BJ (cell line): ENCODE results near the gene INPP5A. TPM values are rescaled to one million over a fixed set of nuclear protein-coding genes. Genes with fewer than 3 reads are reported as not detected.

Experiments used
- CTCF ChIA-PET: fragments of 350-600 bp; formaldehyde crosslinking; extraction: SDS; loops from one replicate; lab custom pipeline; 2021; ENCODE audit warnings: antibody characterized with exemption, inconsistent platforms; lab: Yijun Ruan, JAX
- POLR2A ChIA-PET: fragments of 300-600 bp; sonication (Branson Sonifier 250); formaldehyde crosslinking; extraction: SDS; loops from one replicate; lab custom pipeline; 2021; ENCODE audit warnings: antibody characterized with exemption; lab: Charles Lee
- DNase-seq: peaks from one replicate; pipeline ENCODE4 v3.0.0-alpha.2; 2011; ENCODE audit warnings: low read depth
- H3K27me3 ChIP-seq: 2 replicates; pipeline ENCODE4 v1.6.0; 2011; ENCODE audit warnings: low read length; ENCODE audit not compliant: control insufficient read depth, insufficient read depth
- H3K36me3 ChIP-seq: 2 replicates; pipeline ENCODE4 v1.5.1; 2011; ENCODE audit warnings: low read length; ENCODE audit not compliant: control insufficient read depth, insufficient read depth
- H3K4me3 ChIP-seq: 2 replicates; pipeline ENCODE4 v1.5.1; 2011; ENCODE audit warnings: low read depth, mild to moderate bottlenecking, control low read depth, low read length
- CTCF ChIP-seq: IDR thresholded peaks from 2 replicates; pipeline ENCODE4 v1.5.1; 2011; ENCODE audit warnings: low read depth, mild to moderate bottlenecking, control low read depth, inconsistent platforms, low read length, moderate library complexity; ENCODE audit not compliant: insufficient read depth
- polyA plus RNA-seq: library from polyadenylated mRNA; depleted of rRNA; stranded (reverse); fragments of >200 nt; gene quantifications from 2 replicates; pipeline ENCODE4 v1.2.3, GENCODE V29; 2011

INPP5A gene
- polyA plus RNA-seq, 1 experiment: 60.1 TPM

GRCh38 chr10:132712291-132712690 lies 174.7 kb downstream of the INPP5A start:
- CTCF ChIA-PET: no interaction called here

DNA sequence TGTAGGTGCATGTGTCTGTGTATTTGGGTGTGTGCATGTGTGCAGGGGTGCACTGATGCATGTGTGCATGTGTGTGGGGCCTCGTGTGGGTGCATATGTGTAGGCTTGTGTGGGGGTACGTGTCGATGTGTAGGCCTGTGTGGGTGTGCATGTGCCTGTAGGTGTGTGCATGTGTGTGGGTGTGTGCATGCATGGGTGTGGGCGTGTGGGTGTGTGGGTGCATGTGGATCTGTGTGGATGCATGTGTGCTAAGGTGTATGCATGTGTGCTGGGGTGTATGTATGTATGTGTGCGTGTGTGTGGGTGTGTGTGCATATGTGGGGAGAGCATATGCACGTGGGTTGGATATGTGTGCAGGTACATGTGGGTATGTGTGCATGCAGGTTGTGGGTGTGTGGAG lies 175.2 kb downstream of the INPP5A start:
- CTCF ChIA-PET: no interaction called here
- POLR2A ChIA-PET: no interaction called here
- TF ChIP-seq CTCF: no peak
- Histone ChIP-seq H3K4me3 (no peak overlapping the region), H3K36me3 (peaks cover 23% of the 10 kb centered on the region), H3K27me3 (no peaks in the 10 kb centered on the region)
- no peak for DNase-seq

More at GRCh38 chr10:132712291-132712690, 174.7 kb downstream of the INPP5A start:
- POLR2A ChIA-PET: no interaction called here
- peaks cover 24% of the 10 kb centered on the region for H3K36me3 ChIP-seq
- no peak overlapping the region for H3K4me3 ChIP-seq
- H3K27me3 ChIP-seq: no peaks in the 10 kb centered on the region
- no peak for DNase-seq
- TF ChIP-seq CTCF: no peak

- H3K36me3 ChIP-seq: peaks cover 20% of the 10 kb centered on the region
- TF ChIP-seq CTCF: no peak
- H3K27me3 ChIP-seq: no peaks in the 10 kb centered on the region
- CTCF ChIA-PET: no interaction called here
- POLR2A ChIA-PET: no interaction called here
- DNase-seq: no peak
- H3K4me3 ChIP-seq: no peak overlapping the region
These were observed 176.0 kb downstream of the INPP5A start for GRCh38 chr10:132713421-132714095.

- CTCF ChIA-PET: interaction anchor here (1.0 kb wide), 1 partner anchor 59 kb away, joined by 3 read pairs; no protein-coding TSS in a partner anchor
These were observed 176.8 kb downstream of the INPP5A start for GRCh38 chr10:132714096-132714985.

More at GRCh38 chr10:132714096-132714985, 176.8 kb downstream of the INPP5A start:
- H3K27me3 ChIP-seq: no peaks in the 10 kb centered on the region
- H3K36me3 ChIP-seq: peaks cover 18% of the 10 kb centered on the region
- no peak for DNase-seq
- TF ChIP-seq CTCF: no peak
- POLR2A ChIA-PET: no interaction called here
- no peak overlapping the region for H3K4me3 ChIP-seq
